ENCODE measurements around the gene HDAC2.

- TF ChIP-seq CTCF (IDR thresholded peaks at IDR 0.05) (no peak), E2F1 (CRISPR knock-in tag; IDR thresholded peaks at IDR 0.05) (no peak), MAX (CRISPR knock-in tag; IDR thresholded peaks at IDR 0.05) (no peak), ZSCAN18 (CRISPR knock-in tag; IDR thresholded peaks at IDR 0.05) (no peak), NR2C2 (CRISPR knock-in tag; IDR thresholded peaks at IDR 0.05) (no peak), ZNF317 (CRISPR knock-in tag; IDR thresholded peaks at IDR 0.05; ENCODE audit: borderline replicate concordance, low read depth) (no peak), ZNF121 (CRISPR knock-in tag; IDR thresholded peaks at IDR 0.05) (no peak), E2F4 (CRISPR knock-in tag; IDR thresholded peaks at IDR 0.05; ENCODE audit: borderline replicate concordance, low read depth) (no peak), ZBTB43 (CRISPR knock-in tag; IDR thresholded peaks at IDR 0.05) (no peak), ZNF532 (CRISPR knock-in tag; IDR thresholded peaks at IDR 0.05; ENCODE audit: borderline replicate concordance) (no peak)
These were observed 28.3 kb upstream of the HDAC2 start for GRCh38 chr6:113999284-113999683.

Data from WTC11 (cell line).